ENCODE measurements around the gene C5AR1.
"Not testable (repeated sequence)": the region's sequence is repeated elsewhere in the genome, so short reads cannot be mapped to it uniquely, and the experiment has no call there.

C5AR1 gene

GRCh38 chr19:47357788-47358680 is 48.4 kb downstream of the C5AR1 start:
- in situ Hi-C loops (cut with HindIII; ENCODE audit: low sequenced_read_pairs) = loop anchor here (10.0 kb wide), 1 partner anchor 53 kb away; the partner anchor contains the start of gene C5AR1

GRCh38 chr19:47358936-47359335 is 49.3 kb downstream of the C5AR1 start:
- in situ Hi-C loops (cut with HindIII; ENCODE audit: low sequenced_read_pairs) = loop anchor here (10.0 kb wide), 1 partner anchor 54 kb away; the partner anchor contains the start of gene C5AR1

DNA sequence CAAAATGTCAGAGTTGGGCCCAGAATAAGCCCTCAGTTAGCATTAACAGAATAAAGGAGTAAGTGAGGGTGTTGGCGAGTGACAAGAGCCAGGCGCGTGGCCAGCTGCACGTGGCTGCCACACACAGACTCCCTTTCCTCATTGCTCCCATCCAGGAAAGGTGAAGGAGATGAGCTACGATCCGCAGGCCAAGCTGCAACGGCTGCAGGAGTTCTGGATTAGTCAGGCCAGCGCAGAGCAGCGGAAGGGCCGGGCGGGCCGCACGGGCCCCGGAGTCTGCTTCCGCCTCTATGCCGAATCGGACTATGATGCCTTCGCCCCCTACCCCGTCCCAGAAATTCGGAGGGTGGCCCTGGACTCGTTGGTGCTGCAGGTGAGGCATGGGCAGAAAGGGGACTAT is 52.7 kb downstream of the C5AR1 start:
- in situ Hi-C loops (cut with HindIII; ENCODE audit: low sequenced_read_pairs) = no loop called here

DNA sequence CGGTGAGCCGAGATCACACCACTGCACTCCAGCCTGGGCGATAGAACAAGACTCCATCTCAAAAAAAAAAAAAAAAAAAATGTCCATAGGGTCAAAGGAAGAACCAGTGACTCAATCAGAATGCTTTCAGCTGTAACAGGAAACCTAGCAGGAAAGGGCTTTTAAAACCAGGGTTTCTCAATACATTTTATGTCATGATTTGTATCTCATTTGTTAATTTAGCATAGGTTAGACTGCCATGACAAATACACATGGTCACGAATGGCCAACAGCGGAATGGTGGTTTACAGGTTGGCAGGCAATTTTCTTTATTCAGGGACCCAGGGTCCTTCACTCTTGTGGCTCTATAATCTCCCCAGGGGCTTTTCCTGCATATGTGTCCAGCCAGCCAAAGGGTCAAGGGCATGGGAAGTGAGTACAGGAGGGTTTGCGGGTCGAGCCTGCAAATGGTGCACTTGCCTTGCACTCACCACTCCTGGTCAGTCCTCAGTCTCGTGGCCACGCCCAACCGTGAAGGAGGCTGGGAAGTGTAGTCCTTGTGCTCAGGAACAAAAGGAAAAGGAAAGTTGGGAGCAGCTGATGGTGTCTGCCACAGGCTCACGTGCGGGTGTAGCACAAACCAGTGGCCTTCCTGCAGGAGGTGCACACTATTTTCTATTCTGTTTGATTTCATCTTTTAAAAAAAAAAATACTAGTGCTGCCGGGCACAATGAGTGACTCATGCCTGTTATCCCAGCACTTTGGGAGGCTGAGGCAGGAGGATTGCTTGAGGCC is 54.3 kb downstream of the C5AR1 start:
- in situ Hi-C loops (cut with HindIII; ENCODE audit: low sequenced_read_pairs) = no loop called here

GRCh38 chr19:47365455-47365854 is 55.8 kb downstream of the C5AR1 start:
- in situ Hi-C loops (cut with HindIII; ENCODE audit: low sequenced_read_pairs) = not testable (repeated sequence)

DNA sequence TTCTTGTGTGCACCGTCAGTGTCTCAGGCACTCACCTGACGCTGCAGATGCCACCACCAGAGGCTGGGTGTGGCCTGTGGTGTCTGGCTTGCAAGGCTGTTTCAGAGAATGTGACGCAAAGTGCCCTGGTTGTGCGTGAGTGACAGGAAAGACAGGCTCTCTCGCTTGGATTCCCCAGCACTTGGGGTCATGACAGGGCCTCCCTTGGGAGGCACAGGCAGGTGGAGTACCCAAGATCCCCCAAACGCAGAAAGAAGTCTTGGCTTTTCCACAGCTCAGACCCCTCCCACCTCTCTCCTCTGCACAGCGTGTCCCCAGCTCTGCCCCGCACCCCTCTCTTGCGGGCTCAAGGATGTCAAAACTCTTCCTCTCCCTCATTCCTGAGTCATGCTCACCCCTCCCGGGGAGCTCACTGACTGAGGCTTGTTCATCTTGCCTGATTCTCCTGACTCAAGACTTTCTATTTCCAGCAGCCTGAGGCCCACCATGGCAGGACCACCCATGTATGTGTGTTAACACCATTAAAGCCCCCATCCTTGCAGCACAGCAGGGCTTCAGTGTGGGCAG is 60.5 kb downstream of the C5AR1 start:
- in situ Hi-C loops (cut with HindIII; ENCODE audit: low sequenced_read_pairs) = no loop called here

DNA sequence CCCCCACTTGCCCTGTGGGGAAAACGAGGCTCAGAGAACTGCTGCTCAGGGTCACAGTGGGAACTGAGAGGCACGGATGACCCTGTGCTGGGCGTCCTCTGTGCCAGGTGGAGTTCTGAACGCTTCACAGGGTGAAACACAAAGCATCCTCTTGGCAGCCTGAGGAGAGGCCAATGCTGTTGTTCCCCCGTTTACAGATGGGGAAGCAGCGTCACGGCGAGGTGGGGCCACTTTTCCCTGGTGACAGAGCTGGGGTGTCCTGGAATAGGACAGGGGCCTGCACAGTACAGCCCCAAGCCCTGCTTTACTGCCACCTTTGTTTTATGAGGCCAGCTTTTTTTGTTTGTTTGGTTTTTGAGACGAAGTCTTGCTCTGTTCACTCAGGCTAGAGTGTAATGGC is 61.6 kb downstream of the C5AR1 start:
- in situ Hi-C loops (cut with HindIII; ENCODE audit: low sequenced_read_pairs) = no loop called here

Measured in endothelial cell of hepatic sinusoid (primary cell).